Activated CD4-positive, alpha-beta T cell treated with anti-CD3 and anti-CD28 coated beads, Interleukin-2, Interleukin-6, amounts not matched to agents 100 ng/mL and 50 ng/mL, durations not matched to agents 16 hours and 8 hours (primary cell): ENCODE results near the gene FGF19.
"Not testable (repeated sequence)": the region's sequence is repeated elsewhere in the genome, so short reads cannot be mapped to it uniquely, and the experiment has no call there.

Experiments
- DNase-seq: peaks from one replicate; pipeline ENCODE4 v3.0.0-alpha.2; 2020

The FGF19 gene

GRCh38 chr11:69716891-69717747, 13.3 kb upstream of the FGF19 start:
- no peak for DNase-seq

- no peak for DNase-seq
Observed at GRCh38 chr11:69716099-69716498, 12.3 kb upstream of the FGF19 start.

GRCh38 chr11:69715446-69715845, 11.6 kb upstream of the FGF19 start:
- DNase-seq, result no peak

GRCh38 chr11:69711822-69712801, 8.3 kb upstream of the FGF19 start:
- peak; percentile 14 for DNase-seq

DNA sequence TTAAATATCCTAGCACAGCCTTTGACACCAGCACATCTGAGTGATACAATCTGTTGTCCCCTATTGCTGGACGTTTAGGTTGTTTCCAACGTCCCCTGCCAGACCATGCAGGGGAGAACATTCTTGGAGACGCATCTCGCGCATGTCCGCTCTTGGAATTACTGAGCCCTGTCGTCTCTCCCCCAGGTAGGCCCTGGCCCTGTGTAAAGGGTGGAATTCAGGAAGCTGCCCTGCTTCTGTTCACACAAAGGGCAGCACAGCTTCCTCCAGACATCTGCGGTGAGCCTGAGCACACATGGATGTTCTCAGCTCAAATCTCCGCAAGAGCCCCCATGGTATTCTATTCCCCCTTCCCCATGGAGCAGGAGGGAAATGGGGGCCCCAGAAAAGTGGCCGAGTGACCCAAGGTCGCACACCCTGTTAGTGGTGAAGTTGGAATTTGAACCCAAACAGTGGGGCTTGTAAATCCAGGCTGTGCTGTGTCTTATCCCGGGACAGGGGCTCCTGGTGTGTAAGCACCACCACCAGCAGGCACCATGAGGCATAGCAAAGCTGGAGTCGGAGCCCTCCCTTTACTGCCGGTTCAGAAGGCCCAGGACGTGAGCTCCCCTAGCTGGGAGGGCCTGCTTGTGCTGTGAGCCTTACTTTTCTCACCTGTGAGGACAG, 5.0 kb upstream of the FGF19 start:
- no peak for DNase-seq

DNA sequence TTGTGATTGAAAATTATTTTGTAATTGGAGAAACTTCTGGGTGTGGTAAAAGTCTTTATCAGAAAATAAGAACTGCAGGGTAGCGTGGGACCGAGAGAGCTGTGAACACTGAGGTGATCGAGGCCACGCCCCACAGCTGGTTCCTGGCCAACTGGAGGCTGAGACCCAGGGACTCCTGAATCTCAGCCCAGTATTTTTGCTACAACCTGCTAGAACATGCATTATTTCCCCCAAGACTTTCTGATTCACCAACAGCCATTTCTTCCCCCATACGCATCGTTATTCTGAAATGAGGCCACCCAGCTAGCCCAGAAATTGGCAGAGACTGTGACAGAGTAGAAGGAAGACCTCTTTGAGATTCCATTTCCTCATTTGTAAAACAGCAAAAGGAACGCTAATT, 3.4 kb upstream of the FGF19 start:
- no peak for DNase-seq

- no peak for DNase-seq
Observed at GRCh38 chr11:69705901-69706787, 2.3 kb upstream of the FGF19 start.

GRCh38 chr11:69705351-69705811, 1.6 kb upstream of the FGF19 start:
- no peak for DNase-seq

- DNase-seq, result peak; percentile 11
Observed at GRCh38 chr11:69704508-69705253, 859 bp upstream of the FGF19 start.

- DNase-seq, result no peak
Observed at GRCh38 chr11:69703453-69703767, 412 bp downstream of the FGF19 start.

DNA sequence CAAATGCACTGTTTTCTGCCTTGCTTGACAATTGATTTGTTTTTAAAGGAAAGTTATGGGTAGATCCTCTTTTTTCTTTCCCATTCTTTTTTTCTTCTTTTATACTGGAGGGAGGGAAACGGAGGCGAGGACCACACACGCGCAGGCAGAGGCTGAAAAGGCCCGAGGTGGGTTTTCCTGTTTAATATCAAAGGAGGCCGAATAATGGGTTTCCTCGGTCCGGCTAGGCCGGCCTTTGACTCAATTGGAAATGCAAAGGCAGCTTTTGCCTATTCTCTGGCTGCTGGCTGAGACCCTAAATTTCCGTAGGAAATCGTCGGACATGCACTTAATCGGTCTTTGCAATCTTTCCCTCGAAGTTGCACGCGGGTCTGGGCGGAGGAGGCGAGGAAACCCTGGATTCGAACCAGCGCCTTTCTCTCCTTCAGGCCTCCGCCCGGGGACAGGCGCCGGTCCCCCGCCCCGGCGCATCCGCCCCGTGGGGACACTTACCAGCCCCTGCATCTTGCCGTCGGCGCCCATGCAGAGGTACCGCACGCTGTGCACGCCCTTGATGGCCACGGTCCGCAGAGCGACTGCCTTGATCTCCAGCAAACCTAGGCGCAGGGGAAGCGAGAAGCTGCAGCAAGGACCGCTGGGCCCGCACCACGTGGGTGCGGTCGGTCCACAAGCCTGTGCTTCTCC, 911 bp downstream of the FGF19 start:
- DNase-seq, result no peak

DNA sequence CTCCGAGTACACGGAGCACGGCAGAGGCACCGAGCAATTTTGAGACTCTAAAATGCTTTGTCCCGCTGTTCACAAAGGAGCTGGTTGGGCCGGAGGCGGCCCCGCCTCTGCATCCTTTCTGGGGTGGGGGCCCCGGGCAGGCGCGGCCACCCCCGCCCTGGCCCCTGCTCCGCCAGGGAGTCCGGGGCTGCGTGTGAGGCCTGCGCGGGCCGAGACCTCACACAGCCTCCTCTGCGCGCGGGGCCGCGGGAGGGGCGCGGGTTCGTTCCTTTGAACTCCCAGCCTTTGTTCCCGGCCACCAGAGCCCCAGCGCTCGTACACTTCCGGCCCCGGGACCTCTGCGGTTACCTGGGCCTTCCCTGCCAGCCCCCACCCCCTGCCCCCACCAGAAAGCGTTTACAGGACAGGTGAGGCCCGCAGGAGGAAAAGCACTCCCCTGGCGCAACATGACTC, 1.6 kb downstream of the FGF19 start:
- no peak for DNase-seq

- DNase-seq, result no peak
Observed at GRCh38 chr11:69700278-69701140, 3.3 kb downstream of the FGF19 start.

GRCh38 chr11:69699213-69699612, 4.6 kb downstream of the FGF19 start:
- no peak for DNase-seq

GRCh38 chr11:69698362-69698761, 5.5 kb downstream of the FGF19 start:
- DNase-seq, result no peak

- DNase-seq, result no peak
Observed at GRCh38 chr11:69697861-69698260, 6.0 kb downstream of the FGF19 start.

- DNase-seq, result no peak
Observed at GRCh38 chr11:69697469-69697843, 6.4 kb downstream of the FGF19 start.

- no peak for DNase-seq
Observed at GRCh38 chr11:69696749-69697468, 6.9 kb downstream of the FGF19 start.

DNA sequence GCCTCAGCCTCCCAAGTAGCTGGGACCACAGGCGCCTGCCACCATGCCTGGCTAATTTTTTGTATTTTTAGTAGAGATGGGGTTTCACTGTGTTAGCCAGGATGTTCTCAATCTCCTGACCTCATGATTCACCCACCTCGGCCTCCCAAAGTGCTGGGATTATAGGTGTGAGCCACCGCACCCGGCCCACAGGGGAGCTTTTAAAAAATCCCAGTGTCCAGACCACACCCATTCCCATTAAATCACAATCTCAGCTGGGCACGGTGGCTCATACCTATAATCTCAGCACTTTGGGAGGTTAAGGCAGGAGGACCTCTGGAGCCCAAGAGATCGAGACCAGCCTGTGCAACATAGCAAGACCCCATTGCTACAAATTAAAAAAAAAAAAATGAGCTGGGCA, 7.8 kb downstream of the FGF19 start:
- DNase-seq, result not testable (repeated sequence)
